ENCODE results near the gene MORF4L2.
A peak's percentile ranks its signal among the peaks of the same experiment; 100 is the strongest.

The MORF4L2 gene

GRCh38 chrX:103686199-103687072 lies at the start of gene MORF4L2:
MORF4L2 (minus strand) TSS chrX:103686699; CDS start chrX:103677027, 9,672 bp downstream.
- peak; percentile 69 for DNase-seq

GRCh38 chrX:103734125-103734760 lies 47.7 kb upstream of the MORF4L2 start:
- no peak for DNase-seq

- no peak for DNase-seq
These were observed 46.5 kb upstream of the MORF4L2 start for GRCh38 chrX:103733017-103733416.

- peak; percentile 5 for DNase-seq
These were observed 44.4 kb upstream of the MORF4L2 start for GRCh38 chrX:103730796-103731493.

- no peak for DNase-seq
These were observed 43.8 kb upstream of the MORF4L2 start for GRCh38 chrX:103730147-103730795.

GRCh38 chrX:103729015-103729414 lies 42.5 kb upstream of the MORF4L2 start:
- DNase-seq, result no peak

- DNase-seq, result no peak
These were observed 40.6 kb upstream of the MORF4L2 start for GRCh38 chrX:103727115-103727514.

GRCh38 chrX:103726477-103726876 lies 40.0 kb upstream of the MORF4L2 start:
- no peak for DNase-seq

GRCh38 chrX:103722505-103722904 lies 36.0 kb upstream of the MORF4L2 start:
- no peak for DNase-seq

GRCh38 chrX:103718120-103718519 lies 31.6 kb upstream of the MORF4L2 start:
- no peak for DNase-seq

GRCh38 chrX:103716962-103717361 lies 30.5 kb upstream of the MORF4L2 start:
- DNase-seq, result no peak

- DNase-seq, result no peak
These were observed 24.1 kb upstream of the MORF4L2 start, which contains the start of gene TMEM31 for GRCh38 chrX:103710609-103711008. TMEM31 (plus strand) TSS chrX:103710909; CDS start chrX:103712259, 1,350 bp downstream.

- no peak for DNase-seq
These were observed 18.4 kb upstream of the MORF4L2 start for GRCh38 chrX:103704863-103705262.

- DNase-seq, result no peak
These were observed 12.7 kb upstream of the MORF4L2 start for GRCh38 chrX:103699243-103699642.

- DNase-seq, result no peak
These were observed 11.2 kb upstream of the MORF4L2 start for GRCh38 chrX:103697687-103698086.

GRCh38 chrX:103691059-103691458 lies 4.6 kb upstream of the MORF4L2 start:
- DNase-seq, result no peak

GRCh38 chrX:103688946-103689345 lies 2.4 kb upstream of the MORF4L2 start:
- DNase-seq, result no peak

- DNase-seq, result no peak
These were observed 1.2 kb upstream of the MORF4L2 start for GRCh38 chrX:103687696-103688201.

- peak; percentile 75 for DNase-seq
These were observed 685 bp upstream of the MORF4L2 start for GRCh38 chrX:103687073-103687695.

- DNase-seq, result no peak
These were observed 1.1 kb downstream of the MORF4L2 start for GRCh38 chrX:103685396-103685795.

GRCh38 chrX:103681443-103681842 lies 5.1 kb downstream of the MORF4L2 start:
- DNase-seq, result no peak
